Measurements from ENCODE around the gene PPP2R5A. TPM values are rescaled to one million over a fixed set of nuclear protein-coding genes. Genes with fewer than 3 reads are reported as not detected.
"Not testable (repeated sequence)": the region's sequence is repeated elsewhere in the genome, so short reads cannot be mapped to it uniquely, and the experiment has no call there.

Gene PPP2R5A
- total RNA-seq, 4 donors from 2014 or later = 57.0 to 63.5 (median 58.9) TPM

DNA sequence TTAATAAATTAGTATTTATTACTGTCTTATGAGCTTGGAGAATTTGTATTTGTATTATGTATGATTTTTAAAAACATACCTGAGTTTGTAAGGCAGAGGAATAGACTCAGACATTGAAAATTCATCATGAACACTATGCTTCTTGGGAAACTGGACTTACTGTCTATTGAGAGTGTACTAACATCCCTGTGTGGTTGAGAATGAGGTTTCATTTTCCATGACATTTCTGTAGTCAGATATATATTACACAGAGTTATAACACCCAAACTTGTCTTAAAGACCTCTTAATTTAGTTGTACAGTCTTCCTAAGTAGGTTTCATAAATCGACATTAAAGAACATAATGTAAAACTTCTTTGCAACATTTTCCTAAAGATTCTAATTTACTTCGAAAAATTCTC is 30.0 kb downstream of the PPP2R5A start:
- Histone ChIP-seq H3K4me3 (no peak overlapping the region), H3K36me3 (no peaks in the 10 kb centered on the region), H3K9me3 (peaks cover 0 to 4% (median 0%) of the 10 kb centered on the region in 4 donors), H3K27me3 (no peaks in the 10 kb centered on the region), H3K4me1 (peaks cover 16 to 36% (median 29%) of the 10 kb centered on the region in 4 donors), H3K27ac (replicated peaks in 1 of 4) (no peak overlapping the region)
- 97% methylated on average over 2 of the region's 2 CpGs for WGBS
- no peak for DNase-seq (ENCODE audit: extremely low spot score)
- intact Hi-C loops (cut with DNase I) = no loop called here
- TF ChIP-seq EP300 (IDR thresholded peaks at IDR 0.05) (no peak), POLR2A (IDR thresholded peaks at IDR 0.05; ENCODE audit: low read depth) (no peak), POLR2AphosphoS5 (IDR thresholded peaks at IDR 0.05) (no peak)
- TF ChIP-seq, protein P1, sequence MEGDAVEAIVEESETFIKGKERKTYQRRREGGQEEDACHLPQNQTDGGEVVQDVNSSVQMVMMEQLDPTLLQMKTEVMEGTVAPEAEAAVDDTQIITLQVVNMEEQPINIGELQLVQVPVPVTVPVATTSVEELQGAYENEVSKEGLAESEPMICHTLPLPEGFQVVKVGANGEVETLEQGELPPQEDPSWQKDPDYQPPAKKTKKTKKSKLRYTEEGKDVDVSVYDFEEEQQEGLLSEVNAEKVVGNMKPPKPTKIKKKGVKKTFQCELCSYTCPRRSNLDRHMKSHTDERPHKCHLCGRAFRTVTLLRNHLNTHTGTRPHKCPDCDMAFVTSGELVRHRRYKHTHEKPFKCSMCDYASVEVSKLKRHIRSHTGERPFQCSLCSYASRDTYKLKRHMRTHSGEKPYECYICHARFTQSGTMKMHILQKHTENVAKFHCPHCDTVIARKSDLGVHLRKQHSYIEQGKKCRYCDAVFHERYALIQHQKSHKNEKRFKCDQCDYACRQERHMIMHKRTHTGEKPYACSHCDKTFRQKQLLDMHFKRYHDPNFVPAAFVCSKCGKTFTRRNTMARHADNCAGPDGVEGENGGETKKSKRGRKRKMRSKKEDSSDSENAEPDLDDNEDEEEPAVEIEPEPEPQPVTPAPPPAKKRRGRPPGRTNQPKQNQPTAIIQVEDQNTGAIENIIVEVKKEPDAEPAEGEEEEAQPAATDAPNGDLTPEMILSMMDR (IDR thresholded peaks at IDR 0.05) = no peak

DNA sequence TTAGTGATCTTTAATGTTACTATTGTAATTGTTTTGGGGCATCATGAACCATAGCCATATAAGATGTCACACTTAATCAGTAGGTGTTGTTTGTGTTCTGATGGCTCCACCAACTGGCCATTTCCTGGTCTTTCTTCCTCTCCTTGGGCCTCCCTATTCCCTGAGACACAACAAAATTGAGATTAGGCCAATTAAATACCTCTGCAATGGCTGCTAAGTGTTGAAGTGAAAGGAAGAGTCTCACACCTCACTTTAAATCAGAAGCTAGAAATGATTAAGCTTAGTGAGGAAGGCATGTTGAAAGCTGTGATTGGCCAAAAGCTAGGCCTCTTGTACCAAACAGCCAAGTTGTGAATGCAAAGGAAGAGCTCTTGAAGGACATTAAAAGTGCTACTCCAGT is 30.7 kb downstream of the PPP2R5A start:
- H3K36me3 ChIP-seq = no peaks in the 10 kb centered on the region
- intact Hi-C loops (cut with DNase I) = no loop called here
- no peak for DNase-seq (ENCODE audit: extremely low spot score)
- peaks cover 0 to 4% (median 0%) of the 10 kb centered on the region in 4 donors for H3K9me3 ChIP-seq
- peaks cover 16 to 29% (median 22%) of the 10 kb centered on the region in 4 donors for H3K4me1 ChIP-seq
- no peak overlapping the region for H3K4me3 ChIP-seq
- H3K27ac ChIP-seq (replicated peaks in 1 of 4) = no peak overlapping the region
- H3K27me3 ChIP-seq = no peaks in the 10 kb centered on the region
- TF ChIP-seq POLR2AphosphoS5 (IDR thresholded peaks at IDR 0.05) (no peak), POLR2A (IDR thresholded peaks at IDR 0.05; ENCODE audit: low read depth) (no peak), EP300 (IDR thresholded peaks at IDR 0.05) (no peak)
- TF ChIP-seq, protein P1 (IDR thresholded peaks at IDR 0.05) = peak; percentile 12 to 21 (median 14)

DNA sequence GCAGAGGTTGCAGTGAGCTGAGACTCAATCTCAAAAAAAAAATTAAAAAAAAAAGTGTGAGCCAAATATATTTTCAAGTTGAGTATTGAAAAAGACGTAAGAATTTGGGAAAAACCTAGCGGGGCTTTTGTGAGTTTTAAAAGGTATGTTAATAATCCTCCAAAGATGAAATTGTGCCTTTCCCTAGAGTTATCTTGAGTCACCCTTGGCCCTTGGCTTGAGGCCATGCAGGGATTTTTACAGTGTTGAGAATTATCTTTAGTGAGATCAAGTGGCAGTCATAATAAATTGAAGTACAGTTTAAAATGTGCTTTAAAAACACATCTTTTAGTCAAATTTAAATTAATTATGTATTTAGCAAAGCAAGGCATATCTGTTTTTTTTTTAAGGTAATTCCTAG is 32.7 kb downstream of the PPP2R5A start:
- intact Hi-C loops (cut with DNase I) = no loop called here
- H3K36me3 ChIP-seq = no peaks in the 10 kb centered on the region
- TF ChIP-seq EP300 (IDR thresholded peaks at IDR 0.05) = no peak
- TF ChIP-seq, protein P1 (IDR thresholded peaks at IDR 0.05) = no peak
- no peak for TF ChIP-seq POLR2A (IDR thresholded peaks at IDR 0.05; ENCODE audit: low read depth)
- no peak for TF ChIP-seq POLR2AphosphoS5 (IDR thresholded peaks at IDR 0.05)

DNA sequence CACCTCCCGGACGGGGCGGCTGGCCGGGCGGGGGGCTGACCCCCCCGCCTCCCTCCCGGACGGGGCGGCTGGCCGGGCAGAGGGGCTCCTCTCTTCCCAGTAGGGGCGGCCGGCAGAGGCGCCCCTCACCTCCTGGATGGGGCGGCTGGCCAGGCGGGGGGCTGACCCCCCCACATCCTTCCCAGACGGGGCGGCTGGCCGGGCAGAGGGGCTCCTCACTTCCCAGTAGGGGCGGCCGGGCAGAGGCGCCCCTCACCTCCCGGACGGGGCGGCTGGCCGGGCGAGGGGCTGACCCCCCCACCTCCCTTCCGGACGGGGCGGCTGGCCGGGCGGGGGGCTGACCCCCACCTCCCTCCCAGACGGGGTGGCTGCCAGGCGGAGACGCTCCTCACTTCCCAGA is 35.8 kb downstream of the PPP2R5A start:
- intact Hi-C loops (cut with DNase I) = not testable (repeated sequence)
- WGBS = 95% methylated on average over 7 of the region's 34 CpGs

More for the DNA sequence above, 32.7 kb downstream of the PPP2R5A start:
- DNase-seq (ENCODE audit: extremely low spot score) = no peak
- Histone ChIP-seq H3K4me1 (peaks cover 14 to 29% (median 21%) of the 10 kb centered on the region in 4 donors), H3K27ac (replicated peaks in 1 of 4) (no peak overlapping the region), H3K9me3 (peaks cover 0 to 2% (median 0%) of the 10 kb centered on the region in 4 donors), H3K4me3 (no peak overlapping the region), H3K27me3 (no peaks in the 10 kb centered on the region)
- 88% methylated on average over 2 of the region's 2 CpGs for WGBS

DNA sequence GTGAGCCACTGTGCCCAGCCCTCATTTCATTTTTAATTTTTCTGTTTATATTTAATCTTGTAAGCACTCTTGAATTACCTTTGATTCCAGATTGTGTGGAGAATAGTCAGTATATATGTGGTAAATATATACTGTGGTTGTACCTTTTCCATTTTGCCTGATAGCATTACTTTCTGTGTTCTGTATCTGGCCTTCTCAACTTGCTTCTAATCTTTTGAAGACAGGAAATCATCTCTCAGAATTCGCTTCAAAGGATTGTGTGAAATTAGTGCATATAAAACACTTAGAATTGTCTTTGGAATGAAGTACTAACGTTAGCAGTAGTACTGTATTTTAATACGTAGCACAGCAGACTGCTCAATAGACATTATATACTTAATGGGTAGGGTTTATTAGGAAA is 37.9 kb downstream of the PPP2R5A start:
- Histone ChIP-seq H3K27ac (replicated peaks in 1 of 4) (no peak overlapping the region), H3K4me1 (peaks cover 4 to 24% (median 14%) of the 10 kb centered on the region in 4 donors), H3K36me3 (no peaks in the 10 kb centered on the region), H3K4me3 (no peak overlapping the region), H3K9me3 (no peaks in the 10 kb centered on the region), H3K27me3 (no peaks in the 10 kb centered on the region)
- WGBS = 90% methylated on average over 3 of the region's 3 CpGs
- TF ChIP-seq, protein P1 (IDR thresholded peaks at IDR 0.05) = no peak
- TF ChIP-seq EP300 (IDR thresholded peaks at IDR 0.05) = no peak
- no peak for TF ChIP-seq POLR2AphosphoS5 (IDR thresholded peaks at IDR 0.05)
- TF ChIP-seq POLR2A (IDR thresholded peaks at IDR 0.05; ENCODE audit: low read depth) = no peak
- intact Hi-C loops (cut with DNase I) = no loop called here
- DNase-seq (ENCODE audit: extremely low spot score) = no peak

More for the DNA sequence above, 35.8 kb downstream of the PPP2R5A start:
- not testable (repeated sequence) for H3K4me3 ChIP-seq; DNase-seq (ENCODE audit: extremely low spot score); H3K36me3 ChIP-seq; H3K27ac ChIP-seq (replicated peaks in 1 of 4); H3K27me3 ChIP-seq; H3K9me3 ChIP-seq
- H3K4me1 ChIP-seq = peaks cover 10 to 25% (median 19%) of the 10 kb centered on the region in 4 donors
